ENCODE results near the gene DPYD.

GRCh38 chr1:97630948-97631347, 289.9 kb downstream of the DPYD start:
- no peak for TF ChIP-seq CTCF (IDR thresholded peaks at IDR 0.05)
- TF ChIP-seq POLR2A (IDR thresholded peaks at IDR 0.05), result no peak

All from uterus (tissue), 2 donors.